Measurements from ENCODE around the gene LPCAT1.

DNA sequence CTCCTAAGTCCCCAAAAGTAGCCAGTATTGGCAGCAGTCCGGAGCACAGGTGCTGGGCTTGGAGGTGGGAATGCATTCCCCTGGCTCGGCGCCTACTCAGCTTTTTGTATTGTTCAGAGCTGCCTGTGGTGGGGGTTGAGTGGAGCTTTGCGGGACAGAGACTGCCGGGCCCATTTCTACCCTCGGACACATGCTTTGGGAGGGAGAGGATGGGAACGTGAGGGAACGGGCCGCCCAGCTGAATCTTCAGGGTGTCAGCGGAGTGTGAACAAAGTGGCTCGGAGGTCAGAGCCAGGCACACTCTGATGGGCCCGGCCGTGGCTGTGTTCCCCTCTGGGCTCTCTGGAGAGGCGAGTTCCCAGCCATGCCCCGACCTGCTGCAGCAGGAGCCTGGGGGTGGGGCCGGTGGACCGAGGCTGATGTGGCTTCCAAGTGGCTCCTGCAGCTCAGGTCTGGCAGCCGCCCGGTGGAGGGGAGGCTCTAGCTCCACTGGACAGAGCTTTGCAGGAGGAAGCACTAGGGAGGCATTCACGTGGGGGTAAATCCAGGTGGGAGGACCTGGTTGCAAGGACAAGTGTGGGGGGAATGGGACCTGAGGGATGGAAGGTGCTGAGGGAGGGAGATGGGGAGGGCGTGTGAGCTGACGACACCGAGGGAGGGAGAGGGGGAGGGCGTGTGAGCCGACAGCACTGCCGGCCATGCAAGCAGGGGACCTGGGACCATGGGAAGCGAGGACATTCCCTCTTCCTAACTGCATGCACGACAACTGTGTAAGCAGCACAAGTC, 47.4 kb downstream of the LPCAT1 start:
- TF ChIP-seq, protein P1, sequence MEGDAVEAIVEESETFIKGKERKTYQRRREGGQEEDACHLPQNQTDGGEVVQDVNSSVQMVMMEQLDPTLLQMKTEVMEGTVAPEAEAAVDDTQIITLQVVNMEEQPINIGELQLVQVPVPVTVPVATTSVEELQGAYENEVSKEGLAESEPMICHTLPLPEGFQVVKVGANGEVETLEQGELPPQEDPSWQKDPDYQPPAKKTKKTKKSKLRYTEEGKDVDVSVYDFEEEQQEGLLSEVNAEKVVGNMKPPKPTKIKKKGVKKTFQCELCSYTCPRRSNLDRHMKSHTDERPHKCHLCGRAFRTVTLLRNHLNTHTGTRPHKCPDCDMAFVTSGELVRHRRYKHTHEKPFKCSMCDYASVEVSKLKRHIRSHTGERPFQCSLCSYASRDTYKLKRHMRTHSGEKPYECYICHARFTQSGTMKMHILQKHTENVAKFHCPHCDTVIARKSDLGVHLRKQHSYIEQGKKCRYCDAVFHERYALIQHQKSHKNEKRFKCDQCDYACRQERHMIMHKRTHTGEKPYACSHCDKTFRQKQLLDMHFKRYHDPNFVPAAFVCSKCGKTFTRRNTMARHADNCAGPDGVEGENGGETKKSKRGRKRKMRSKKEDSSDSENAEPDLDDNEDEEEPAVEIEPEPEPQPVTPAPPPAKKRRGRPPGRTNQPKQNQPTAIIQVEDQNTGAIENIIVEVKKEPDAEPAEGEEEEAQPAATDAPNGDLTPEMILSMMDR (conservative IDR thresholded peaks at IDR 0.05; ENCODE audit: low read depth in 2 of 2): no peak
- no peak for TF ChIP-seq EZH2phosphoT487 (IDR thresholded peaks at IDR 0.05; ENCODE audit: unreplicated experiment)

Data from GM23338 (cell line).